Panc1 (cell line): ENCODE measurements around the gene ATP6V0D1. TPM values are rescaled to one million over a fixed set of nuclear protein-coding genes. Genes with fewer than 3 reads are reported as not detected.

Experiments
- ATAC-seq: fragments of 200-7000 bp; cut with Tn5 transposase; 2 replicates; pipeline ENCODE4 v1.9.1; 2020; ENCODE audit warnings: mild to moderate bottlenecking, moderate library complexity
- BruUV-seq: library from RNA; stranded (reverse); fragments of 400-500 nt; replicated peaks from 2 replicates; lab custom pipeline; 2021; lab: Mats Ljungman, UMichigan
- CTCF ChIA-PET: fragments of 300-600 bp; sonication (Branson Sonifier 250); formaldehyde crosslinking; loops from one replicate; lab custom pipeline; 2022; ENCODE audit warnings: antibody characterized with exemption; lab: Charles Lee
- POLR2A ChIA-PET: fragments of 300-600 bp; sonication (Branson Sonifier 250); formaldehyde crosslinking; loops from one replicate; lab custom pipeline; 2022; ENCODE audit warnings: antibody characterized with exemption; lab: Charles Lee
- DNase-seq: peaks from one replicate; pipeline ENCODE4 v3.0.0-alpha.2; 2010; ENCODE audit warnings: low read depth, low spot score
- H3K27ac ChIP-seq: 2 replicates; pipeline ENCODE4 v1.5.1; 2011; ENCODE audit warnings: mild to moderate bottlenecking, low read length, inconsistent platforms
- H3K27me3 ChIP-seq: fragments of 200-500 bp; sonication (Bioruptor generic); 2 replicates; pipeline ENCODE4 v1.6.0; 2014; ENCODE audit warnings: low read length, inconsistent platforms; ENCODE audit not compliant: control insufficient read depth, insufficient read depth
- H3K36me3 ChIP-seq: fragments of 200-500 bp; sonication (Bioruptor generic); 2 replicates; pipeline ENCODE4 v1.5.1; 2014; ENCODE audit warnings: inconsistent platforms, mild to moderate bottlenecking, low read length, moderate library complexity; ENCODE audit not compliant: control insufficient read depth, insufficient read depth
- H3K4me1 ChIP-seq: 2 replicates; pipeline ENCODE4 v1.5.1; 2011; ENCODE audit warnings: inconsistent platforms, mild to moderate bottlenecking, low read length, moderate library complexity; ENCODE audit not compliant: control insufficient read depth, insufficient read depth
- H3K4me3 ChIP-seq, 2 experiments: 2 replicates each; pipeline ENCODE4 v1.5.1; 2011 to 2012; ENCODE audit warnings: low read depth in 2 of 2, low read length in 2 of 2, mild to moderate bottlenecking in 2 of 2, inconsistent platforms in 1 of 2, moderate library complexity in 1 of 2
- H3K9me3 ChIP-seq: fragments of 200-500 bp; sonication (Bioruptor generic); 2 replicates; pipeline ENCODE4 v1.5.1; 2014; ENCODE audit warnings: low read depth, mild to moderate bottlenecking, inconsistent platforms, low read length, moderate library complexity; ENCODE audit not compliant: control insufficient read depth, insufficient read depth
- POLR2AphosphoS5 ChIP-seq: IDR thresholded peaks from 2 replicates; pipeline ENCODE4 v1.6.1; 2012; ENCODE audit warnings: mild to moderate bottlenecking, low read depth, low read length, moderate library complexity
- SIN3A ChIP-seq: IDR thresholded peaks from 2 replicates; pipeline ENCODE4 v1.6.1; 2012; ENCODE audit warnings: low read depth, mild to moderate bottlenecking, low read length, moderate library complexity, borderline replicate concordance; ENCODE audit not compliant: insufficient read depth
- TCF7L2 ChIP-seq: IDR thresholded peaks from 2 replicates; pipeline ENCODE4 v1.6.1; 2011; ENCODE audit warnings: mild to moderate bottlenecking, low read depth, low read length, inconsistent platforms
- in situ Hi-C: cut with HindIII; loops from 2 replicates; pipeline ENCODE4 v1.10.0; 2016; ENCODE audit warnings: low sequenced_read_pairs, low pct_unique_long_range_greater_than_20kb
- intact Hi-C: fragments of 100-400 bp; cut with micrococcal nuclease; formaldehyde crosslinking; loops from one replicate; pipeline ENCODE4 v1.10.0; 2022; ENCODE audit not compliant: unreplicated experiment
- total RNA-seq: library from RNA; stranded (reverse); gene quantifications from one replicate; pipeline ENCODE4 v1.2.1, GENCODE V29; 2021; ENCODE audit not compliant: unreplicated experiment
- TF ChIP-seq, protein P1 (sequence below): fragments of 450-650 bp; IDR thresholded peaks from 2 replicates; pipeline ENCODE4 v1.5.1; 2017; ENCODE audit warnings: mild to moderate bottlenecking
- TF ChIP-seq, protein P2 (sequence below), 2 experiments: IDR thresholded peaks; 2 replicates each; pipeline ENCODE4 v1.6.1; 2011 to 2012; ENCODE audit warnings: low read depth in 2 of 2, control low read depth in 1 of 2, low read length in 1 of 2, mild to moderate bottlenecking in 1 of 2, moderate library complexity in 1 of 2; ENCODE audit not compliant: insufficient read depth in 1 of 2

Gene ATP6V0D1
- total RNA-seq, 1 experiment from 2014 or later, result 70.8 TPM

DNA sequence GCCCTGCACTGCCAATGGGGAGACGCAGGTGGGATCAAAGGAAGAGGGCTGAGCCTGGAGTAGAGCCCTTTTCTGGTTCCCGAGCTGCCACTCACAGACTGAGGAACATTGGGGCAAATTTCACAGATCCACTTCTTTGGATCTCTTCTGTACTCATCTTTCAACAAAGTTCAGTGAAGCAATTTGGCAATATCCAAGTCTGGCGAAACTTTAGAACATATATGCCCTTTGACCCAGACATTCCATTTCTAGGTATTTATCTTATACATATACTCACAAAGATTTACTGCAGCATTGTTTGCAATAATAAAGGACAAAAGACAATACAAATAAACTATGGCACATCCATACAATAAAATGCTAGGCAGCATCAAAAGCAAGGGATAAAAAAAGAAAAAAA is 69.6 kb downstream of the ATP6V0D1 start:
- H3K27ac ChIP-seq, result no peak overlapping the region
- in situ Hi-C loops, result no loop called here
- no peaks in the 10 kb centered on the region for H3K9me3 ChIP-seq
- BruUV-seq, result no TSS peak
- H3K4me3 ChIP-seq, result no peak overlapping the region
- H3K27me3 ChIP-seq, result no peaks in the 10 kb centered on the region
- intact Hi-C loops, result no loop called here
- no peaks in the 10 kb centered on the region for H3K4me1 ChIP-seq
- ChIA-PET POLR2A (no interaction called here), CTCF (no interaction called here)
- ATAC-seq (no peak), DNase-seq (no peak)
- TF ChIP-seq, protein P1, sequence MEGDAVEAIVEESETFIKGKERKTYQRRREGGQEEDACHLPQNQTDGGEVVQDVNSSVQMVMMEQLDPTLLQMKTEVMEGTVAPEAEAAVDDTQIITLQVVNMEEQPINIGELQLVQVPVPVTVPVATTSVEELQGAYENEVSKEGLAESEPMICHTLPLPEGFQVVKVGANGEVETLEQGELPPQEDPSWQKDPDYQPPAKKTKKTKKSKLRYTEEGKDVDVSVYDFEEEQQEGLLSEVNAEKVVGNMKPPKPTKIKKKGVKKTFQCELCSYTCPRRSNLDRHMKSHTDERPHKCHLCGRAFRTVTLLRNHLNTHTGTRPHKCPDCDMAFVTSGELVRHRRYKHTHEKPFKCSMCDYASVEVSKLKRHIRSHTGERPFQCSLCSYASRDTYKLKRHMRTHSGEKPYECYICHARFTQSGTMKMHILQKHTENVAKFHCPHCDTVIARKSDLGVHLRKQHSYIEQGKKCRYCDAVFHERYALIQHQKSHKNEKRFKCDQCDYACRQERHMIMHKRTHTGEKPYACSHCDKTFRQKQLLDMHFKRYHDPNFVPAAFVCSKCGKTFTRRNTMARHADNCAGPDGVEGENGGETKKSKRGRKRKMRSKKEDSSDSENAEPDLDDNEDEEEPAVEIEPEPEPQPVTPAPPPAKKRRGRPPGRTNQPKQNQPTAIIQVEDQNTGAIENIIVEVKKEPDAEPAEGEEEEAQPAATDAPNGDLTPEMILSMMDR, result no peak
- TF ChIP-seq SIN3A (no peak), TCF7L2 (no peak), POLR2AphosphoS5 (no peak)
- TF ChIP-seq, protein P2, sequence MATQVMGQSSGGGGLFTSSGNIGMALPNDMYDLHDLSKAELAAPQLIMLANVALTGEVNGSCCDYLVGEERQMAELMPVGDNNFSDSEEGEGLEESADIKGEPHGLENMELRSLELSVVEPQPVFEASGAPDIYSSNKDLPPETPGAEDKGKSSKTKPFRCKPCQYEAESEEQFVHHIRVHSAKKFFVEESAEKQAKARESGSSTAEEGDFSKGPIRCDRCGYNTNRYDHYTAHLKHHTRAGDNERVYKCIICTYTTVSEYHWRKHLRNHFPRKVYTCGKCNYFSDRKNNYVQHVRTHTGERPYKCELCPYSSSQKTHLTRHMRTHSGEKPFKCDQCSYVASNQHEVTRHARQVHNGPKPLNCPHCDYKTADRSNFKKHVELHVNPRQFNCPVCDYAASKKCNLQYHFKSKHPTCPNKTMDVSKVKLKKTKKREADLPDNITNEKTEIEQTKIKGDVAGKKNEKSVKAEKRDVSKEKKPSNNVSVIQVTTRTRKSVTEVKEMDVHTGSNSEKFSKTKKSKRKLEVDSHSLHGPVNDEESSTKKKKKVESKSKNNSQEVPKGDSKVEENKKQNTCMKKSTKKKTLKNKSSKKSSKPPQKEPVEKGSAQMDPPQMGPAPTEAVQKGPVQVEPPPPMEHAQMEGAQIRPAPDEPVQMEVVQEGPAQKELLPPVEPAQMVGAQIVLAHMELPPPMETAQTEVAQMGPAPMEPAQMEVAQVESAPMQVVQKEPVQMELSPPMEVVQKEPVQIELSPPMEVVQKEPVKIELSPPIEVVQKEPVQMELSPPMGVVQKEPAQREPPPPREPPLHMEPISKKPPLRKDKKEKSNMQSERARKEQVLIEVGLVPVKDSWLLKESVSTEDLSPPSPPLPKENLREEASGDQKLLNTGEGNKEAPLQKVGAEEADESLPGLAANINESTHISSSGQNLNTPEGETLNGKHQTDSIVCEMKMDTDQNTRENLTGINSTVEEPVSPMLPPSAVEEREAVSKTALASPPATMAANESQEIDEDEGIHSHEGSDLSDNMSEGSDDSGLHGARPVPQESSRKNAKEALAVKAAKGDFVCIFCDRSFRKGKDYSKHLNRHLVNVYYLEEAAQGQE (IDR thresholded peaks at IDR 0.05; ENCODE audit: insufficient read depth in 1 of 2, low read depth in 2 of 2, low read length in 1 of 2), result no peak
- H3K36me3 ChIP-seq, result no peaks in the 10 kb centered on the region

DNA sequence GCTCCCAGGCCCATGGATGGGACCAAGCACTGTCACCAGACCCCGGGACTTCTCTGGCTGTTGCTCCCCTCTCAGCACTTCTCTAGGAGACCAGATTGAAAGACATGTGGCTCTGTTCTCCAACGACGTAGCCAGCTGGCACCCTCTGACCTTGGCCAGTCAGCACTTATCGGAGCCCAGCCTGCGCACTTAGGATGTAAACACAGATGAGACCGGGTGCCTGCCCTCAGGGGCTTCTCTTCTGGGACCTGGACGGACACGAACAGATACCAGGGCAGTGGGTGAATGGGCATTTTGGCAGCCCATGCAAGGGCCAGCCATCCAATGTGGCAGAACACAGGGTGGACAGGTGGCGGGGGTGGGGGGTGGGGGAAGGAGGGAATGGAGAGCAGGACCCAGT is 71.3 kb downstream of the ATP6V0D1 start:
- Histone ChIP-seq H3K9me3 (no peaks in the 10 kb centered on the region), H3K27ac (no peak overlapping the region), H3K36me3 (no peaks in the 10 kb centered on the region), H3K4me3 (no peak overlapping the region), H3K4me1 (no peaks in the 10 kb centered on the region), H3K27me3 (no peaks in the 10 kb centered on the region)
- ChIA-PET POLR2A (no interaction called here), CTCF (interaction anchor here (0.6 kb wide), 1 partner anchor 53 kb away, joined by 4 read pairs; no protein-coding TSS in a partner anchor)
- intact Hi-C loops (no loop called here), in situ Hi-C loops (no loop called here)
- BruUV-seq, result no TSS peak
- DNase-seq, result no peak
- TF ChIP-seq TCF7L2 (no peak), SIN3A (no peak), POLR2AphosphoS5 (no peak)
- TF ChIP-seq, protein P1, result no peak
- TF ChIP-seq, protein P2 (IDR thresholded peaks at IDR 0.05; ENCODE audit: insufficient read depth in 1 of 2, low read depth in 2 of 2, low read length in 1 of 2), result no peak
- ATAC-seq, result no peak
